ENCODE measurements around the gene ATP2B1.

DNA sequence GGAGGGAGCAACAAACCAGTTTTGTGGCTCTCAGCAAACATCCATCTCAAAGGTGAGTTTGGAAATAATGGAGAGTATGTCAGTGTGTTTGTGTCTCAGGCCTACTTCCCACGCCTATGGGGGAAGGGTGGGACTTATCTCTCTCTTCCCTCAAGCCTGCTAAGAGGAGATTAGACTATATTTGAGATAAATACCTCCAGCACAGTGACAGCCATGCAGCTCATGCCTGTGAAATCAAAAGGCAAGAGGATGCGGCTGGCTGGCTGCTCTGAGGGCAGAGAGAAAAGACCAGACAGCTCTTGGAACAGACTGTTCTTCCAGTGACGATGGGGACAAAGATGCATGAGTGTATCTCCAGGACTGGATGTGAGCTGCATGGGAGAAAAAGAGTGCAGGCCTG lies 168.1 kb downstream of the ATP2B1 start:
- TF ChIP-seq POLR2AphosphoS5 (IDR thresholded peaks at IDR 0.05; ENCODE audit: low read depth, low read length) (no peak), TAF1 (IDR thresholded peaks at IDR 0.05; ENCODE audit: borderline replicate concordance, insufficient read depth, low read length) (no peak), SIN3A (IDR thresholded peaks at IDR 0.05; ENCODE audit: borderline replicate concordance, insufficient read depth, low read length) (no peak), FOXP2 (optimal IDR thresholded peaks at IDR 0.05; ENCODE audit: borderline replicate concordance, extremely low read depth, extremely low read length, insufficient read depth) (no peak), REST (IDR thresholded peaks at IDR 0.05; ENCODE audit: insufficient read depth in 1 of 2, low read depth in 2 of 2, low read length in 2 of 2) (no peak)
